A549 treated with GW870086 at 1 μM for 4 hours (cell line): ENCODE data around the gene PTTG1IP2. TPM values are rescaled to one million over a fixed set of nuclear protein-coding genes. Genes with fewer than 3 reads are reported as not detected.

Experiments
- total RNA-seq: library from RNA; stranded (reverse); fragments of 200-300 nt; extraction: Qiagen RNA extraction; gene quantifications from 5 replicates; pipeline ENCODE4 v1.2.3, GENCODE V29; 2022; ENCODE audit warnings: low read depth

The PTTG1IP2 gene
- not detected in 5 replicates for total RNA-seq

DNA sequence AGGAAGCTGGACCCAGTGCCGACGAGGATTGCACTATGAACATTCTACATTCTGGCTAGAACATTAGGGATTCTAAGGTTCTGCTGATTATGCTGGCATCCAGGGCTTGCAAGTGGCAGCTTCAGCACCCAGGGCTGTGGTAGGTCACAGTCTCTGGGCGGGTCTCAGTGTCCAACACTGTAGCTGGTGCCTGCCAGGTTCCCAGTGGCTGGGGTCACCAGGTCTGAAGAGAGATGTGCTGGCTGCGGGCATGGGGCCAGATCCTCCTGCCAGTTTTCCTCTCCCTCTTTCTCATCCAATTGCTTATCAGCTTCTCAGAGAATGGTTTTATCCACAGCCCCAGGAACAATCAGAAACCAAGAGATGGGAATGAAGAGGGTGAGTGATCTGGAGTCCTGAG, at the start of gene PTTG1IP2:
Gene PTTG1IP2, plus strand, starts transcription at position 86 of the 400 bp plus-strand sequence. Its CDS starts 148 bp downstream, at position 234.

Other genes with a start within 250 kb of the PTTG1IP2 start
- gene CFAP69, start 224.5 kb upstream of the PTTG1IP2 start, total RNA-seq: 1.8 to 3.3 TPM (median 1.9 TPM) in 5 replicates
- gene FAM237B, start 148.3 kb upstream of the PTTG1IP2 start, total RNA-seq: not detected in 5 replicates
- 22.1 to 27.3 TPM (median 25.1 TPM) in 5 replicates for gene GTPBP10, start 122.9 kb upstream of the PTTG1IP2 start, total RNA-seq
- 16.1 to 31.9 TPM (median 26.9 TPM) in 5 replicates for gene CLDN12, start 66.2 kb upstream of the PTTG1IP2 start, total RNA-seq
- gene CDK14, start 126.7 kb downstream of the PTTG1IP2 start, total RNA-seq: 0.09 to 0.23 TPM (median 0.19 TPM) in 5 replicates